H9 (cell line): ENCODE measurements around the gene LIPC. TPM values are rescaled to one million over a fixed set of nuclear protein-coding genes. Genes with fewer than 3 reads are reported as not detected.

Source experiments
- DNase-seq: peaks from one replicate; pipeline ENCODE4 v3.0.0-alpha.2; 2017
- H2AFZ ChIP-seq: one replicate; pipeline ENCODE4 v1.6.1; 2013; ENCODE audit warnings: mild to moderate bottlenecking, low read length, control low read depth, moderate library complexity
- H2AK5ac ChIP-seq: 2 replicates; pipeline ENCODE4 v1.6.1; 2013; ENCODE audit warnings: low read length, control low read depth, mixed read lengths; ENCODE audit not compliant: insufficient read length
- H2BK120ac ChIP-seq: one replicate; pipeline ENCODE4 v1.6.1; 2013; ENCODE audit warnings: low read depth, mild to moderate bottlenecking, low read length, control low read depth, inconsistent platforms; ENCODE audit not compliant: poor library complexity, severe bottlenecking
- H2BK12ac ChIP-seq: 2 replicates; pipeline ENCODE4 v1.6.1; 2013; ENCODE audit warnings: low read length, control low read depth, mixed read lengths, low read depth; ENCODE audit not compliant: insufficient read length
- H2BK15ac ChIP-seq: 2 replicates; pipeline ENCODE4 v1.6.1; 2013; ENCODE audit warnings: low read depth, low read length, control low read depth
- H2BK20ac ChIP-seq: one replicate; pipeline ENCODE4 v1.6.1; 2013; ENCODE audit warnings: low read depth, mild to moderate bottlenecking, low read length, control low read depth, inconsistent platforms; ENCODE audit not compliant: poor library complexity, severe bottlenecking
- H2BK5ac ChIP-seq: 2 replicates; pipeline ENCODE4 v1.6.1; 2013; ENCODE audit warnings: low read length, control low read depth, mixed read lengths; ENCODE audit not compliant: insufficient read length
- H3K14ac ChIP-seq: 2 replicates; pipeline ENCODE4 v1.6.1; 2013; ENCODE audit warnings: low read length, control low read depth; ENCODE audit not compliant: insufficient read depth
- H3K18ac ChIP-seq: 2 replicates; pipeline ENCODE4 v1.6.1; 2013; ENCODE audit warnings: low read depth, mild to moderate bottlenecking, mixed read lengths, low read length, control low read depth; ENCODE audit not compliant: insufficient read length
- H3K23ac ChIP-seq: 2 replicates; pipeline ENCODE4 v1.6.1; 2013; ENCODE audit warnings: low read length, control low read depth, mixed read lengths, low read depth; ENCODE audit not compliant: insufficient read length
- H3K23me2 ChIP-seq: 2 replicates; pipeline ENCODE4 v1.6.1; 2013; ENCODE audit warnings: low read depth, mild to moderate bottlenecking, mixed read lengths, low read length, control low read depth; ENCODE audit not compliant: insufficient read length, poor library complexity, severe bottlenecking
- H3K27ac ChIP-seq: 2 replicates; pipeline ENCODE4 v1.5.1; 2013; ENCODE audit warnings: low read length, control low read depth, mixed read lengths, low read depth; ENCODE audit not compliant: insufficient read length
- H3K27me3 ChIP-seq: 2 replicates; pipeline ENCODE4 v1.6.1; 2013; ENCODE audit warnings: low read length, control low read depth, inconsistent platforms; ENCODE audit not compliant: insufficient read depth
- H3K4ac ChIP-seq: 2 replicates; pipeline ENCODE4 v1.6.1; 2013; ENCODE audit warnings: low read depth, mild to moderate bottlenecking, control low read depth, inconsistent platforms, low read length, moderate library complexity
- H3K4me1 ChIP-seq: 2 replicates; pipeline ENCODE4 v1.6.1; 2013; ENCODE audit warnings: low read length, control low read depth, inconsistent platforms; ENCODE audit not compliant: insufficient read depth
- H3K4me2 ChIP-seq: 2 replicates; pipeline ENCODE4 v1.6.1; 2013; ENCODE audit warnings: low read length, control low read depth, mixed read lengths; ENCODE audit not compliant: insufficient read length, insufficient read depth
- H3K56ac ChIP-seq: 2 replicates; pipeline ENCODE4 v1.6.1; 2013; ENCODE audit warnings: low read depth, mild to moderate bottlenecking, mixed read lengths, low read length, control low read depth; ENCODE audit not compliant: insufficient read length
- H3K79me1 ChIP-seq: 2 replicates; pipeline ENCODE4 v1.6.1; 2013; ENCODE audit warnings: low read depth, mild to moderate bottlenecking, moderate library complexity, low read length, control low read depth, inconsistent platforms; ENCODE audit not compliant: insufficient read depth, poor library complexity, severe bottlenecking
- H3K79me2 ChIP-seq: 2 replicates; pipeline ENCODE4 v1.6.1; 2013; ENCODE audit warnings: low read length, control low read depth, inconsistent platforms; ENCODE audit not compliant: insufficient read depth
- H3K9ac ChIP-seq: 2 replicates; pipeline ENCODE4 v1.6.1; 2013; ENCODE audit warnings: low read length, control low read depth, mixed read lengths; ENCODE audit not compliant: insufficient read length; ENCODE audit errors: extremely low read depth
- H3K9me3 ChIP-seq: one replicate; pipeline ENCODE4 v1.6.1; 2013; ENCODE audit warnings: low read depth, low read length, inconsistent platforms; ENCODE audit not compliant: control insufficient read depth
- H3T11ph ChIP-seq: one replicate; pipeline ENCODE4 v1.6.1; 2013; ENCODE audit warnings: mild to moderate bottlenecking, low read length, control low read depth, inconsistent platforms
- H4K20me1 ChIP-seq: one replicate; pipeline ENCODE4 v1.6.1; 2013; ENCODE audit not compliant: control insufficient read depth, insufficient read length, insufficient read depth
- H4K5ac ChIP-seq: 2 replicates; pipeline ENCODE4 v1.6.1; 2013; ENCODE audit warnings: low read depth, mild to moderate bottlenecking, mixed read lengths, low read length, control low read depth; ENCODE audit not compliant: insufficient read length
- H4K8ac ChIP-seq: replicated peaks from 2 replicates; pipeline ENCODE4 v1.6.1; 2013; ENCODE audit warnings: low read length, control low read depth, mixed read lengths, low read depth; ENCODE audit not compliant: insufficient read length
- H4K91ac ChIP-seq: 2 replicates; pipeline ENCODE4 v1.6.1; 2013; ENCODE audit warnings: low read depth, mild to moderate bottlenecking, moderate library complexity, mixed read lengths, low read length, control low read depth; ENCODE audit not compliant: insufficient read length
- H3K27ac Mint-ChIP-seq, 3 experiments: 2 replicates in 2 of 3; 3 replicates in 1 of 3; pipeline ENCODE4 v1.8.0; 2020 to 2021; ENCODE audit warnings: mixed read lengths in 3 of 3, mild to moderate bottlenecking in 1 of 3, moderate library complexity in 1 of 3
- H3K27me3 Mint-ChIP-seq: 2 replicates; pipeline ENCODE4 v1.8.0; 2021; ENCODE audit warnings: low read depth, mild to moderate bottlenecking, moderate library complexity, mixed read lengths
- H3K36me3 Mint-ChIP-seq, 3 experiments: 2 replicates in 2 of 3; 3 replicates in 1 of 3; pipeline ENCODE4 v1.8.0; 2020 to 2021; ENCODE audit warnings: low read depth in 3 of 3, mixed read lengths in 3 of 3; ENCODE audit not compliant: insufficient read depth in 1 of 3
- H3K4me1 Mint-ChIP-seq, 2 experiments: 2 replicates each; pipeline ENCODE4 v1.8.0; 2020; ENCODE audit warnings: mixed read lengths in 2 of 2
- H3K4me3 Mint-ChIP-seq, 2 experiments: 2 replicates in 1 of 2; 3 replicates in 1 of 2; pipeline ENCODE4 v1.8.0; 2020 to 2021; ENCODE audit warnings: mild to moderate bottlenecking in 2 of 2, mixed read lengths in 2 of 2, moderate library complexity in 1 of 2
- H3K9me3 Mint-ChIP-seq, 2 experiments: 2 replicates in 1 of 2; 3 replicates in 1 of 2; pipeline ENCODE4 v1.8.0; 2020; ENCODE audit warnings: mild to moderate bottlenecking in 2 of 2, mixed read lengths in 2 of 2, moderate library complexity in 1 of 2
- WGBS: extraction: QIAGEN DNeasy Blood & Tissue Kit; methylation state at CpG from one replicate; pipeline ENCODE4 v1.1.7; 2013; ENCODE audit warnings: missing lambda C conversion rate, low lambda C conversion rate, mixed read lengths; ENCODE audit not compliant: insufficient read length; ENCODE audit errors: extremely low coverage; 5-methylcytosine and 5-hydroxymethylcytosine counted together
- total RNA-seq: library from RNA; stranded (reverse); gene quantifications from 2 replicates; pipeline ENCODE4 v1.2.1, GENCODE V29; 2021
- TF ChIP-seq, protein P1 (sequence below): fragments of 200-600 bp; sonication (generic); conservative IDR thresholded peaks from 3 replicates; pipeline ENCODE4 v1.8.0; 2021; ENCODE audit warnings: antibody characterized with exemption, mild to moderate bottlenecking

The LIPC gene
- total RNA-seq, 1 experiment from 2014 or later = not detected

GRCh38 chr15:58441376-58442070 is 9.7 kb downstream of the LIPC start:
- no peak overlapping the region for H4K8ac ChIP-seq
- no peaks in the 10 kb centered on the region for H4K20me1 ChIP-seq
- no peak overlapping the region for H2BK20ac ChIP-seq
- Mint-ChIP-seq H3K9me3 (no peaks in the 10 kb centered on the region; a peak in 1 of 5 replicates), H3K27me3 (peaks cover 7% of the 10 kb centered on the region; the same call in 1 of the 2 replicates), H3K36me3 (no peaks in the 10 kb centered on the region), H3K27ac (no peak overlapping the region; a peak in 1 of 7 replicates), H3K4me3 (no peak overlapping the region), H3K4me1 (peaks cover 59 to 60% of the 10 kb centered on the region in 2 experiments)
- H3K23me2 ChIP-seq = no peaks in the 10 kb centered on the region
- no CpG with 5 or more reads among the region's 9 CpGs for WGBS
- H3K79me2 ChIP-seq = no peaks in the 10 kb centered on the region
- H3K79me1 ChIP-seq = no peaks in the 10 kb centered on the region
- no peak overlapping the region for H2AK5ac ChIP-seq
- H3K27me3 ChIP-seq = no peaks in the 10 kb centered on the region
- H3K27ac ChIP-seq = no peak overlapping the region
- no peak overlapping the region for H4K5ac ChIP-seq
- H3K4ac ChIP-seq = no peak overlapping the region
- no peak overlapping the region for H3K23ac ChIP-seq
- H2AFZ ChIP-seq = no peak overlapping the region
- H4K91ac ChIP-seq = no peak overlapping the region
- no peaks in the 10 kb centered on the region for H3K9me3 ChIP-seq
- no peak for DNase-seq
- no peak overlapping the region for H2BK5ac ChIP-seq
- H2BK15ac ChIP-seq = no peak overlapping the region
- peak overlapping the region; percentile 13 for H3K9ac ChIP-seq
- peaks cover 3% of the 10 kb centered on the region; the same call in 1 of the 2 replicates for H3K4me1 ChIP-seq
- TF ChIP-seq, protein P1, sequence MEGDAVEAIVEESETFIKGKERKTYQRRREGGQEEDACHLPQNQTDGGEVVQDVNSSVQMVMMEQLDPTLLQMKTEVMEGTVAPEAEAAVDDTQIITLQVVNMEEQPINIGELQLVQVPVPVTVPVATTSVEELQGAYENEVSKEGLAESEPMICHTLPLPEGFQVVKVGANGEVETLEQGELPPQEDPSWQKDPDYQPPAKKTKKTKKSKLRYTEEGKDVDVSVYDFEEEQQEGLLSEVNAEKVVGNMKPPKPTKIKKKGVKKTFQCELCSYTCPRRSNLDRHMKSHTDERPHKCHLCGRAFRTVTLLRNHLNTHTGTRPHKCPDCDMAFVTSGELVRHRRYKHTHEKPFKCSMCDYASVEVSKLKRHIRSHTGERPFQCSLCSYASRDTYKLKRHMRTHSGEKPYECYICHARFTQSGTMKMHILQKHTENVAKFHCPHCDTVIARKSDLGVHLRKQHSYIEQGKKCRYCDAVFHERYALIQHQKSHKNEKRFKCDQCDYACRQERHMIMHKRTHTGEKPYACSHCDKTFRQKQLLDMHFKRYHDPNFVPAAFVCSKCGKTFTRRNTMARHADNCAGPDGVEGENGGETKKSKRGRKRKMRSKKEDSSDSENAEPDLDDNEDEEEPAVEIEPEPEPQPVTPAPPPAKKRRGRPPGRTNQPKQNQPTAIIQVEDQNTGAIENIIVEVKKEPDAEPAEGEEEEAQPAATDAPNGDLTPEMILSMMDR = no peak
- no peak overlapping the region for H2BK120ac ChIP-seq
- no peak overlapping the region for H3K18ac ChIP-seq
- no peak overlapping the region for H3K4me2 ChIP-seq
- no peak overlapping the region for H3K14ac ChIP-seq
- H3K56ac ChIP-seq = no peak overlapping the region
- no peak overlapping the region for H3T11ph ChIP-seq
- H2BK12ac ChIP-seq = no peak overlapping the region
